Lower lobe of right lung (tissue), 2 donors: Measurements from ENCODE around the gene FHIT. TPM values are rescaled to one million over a fixed set of nuclear protein-coding genes. Genes with fewer than 3 reads are reported as not detected.
"Not testable (repeated sequence)": the region's sequence is repeated elsewhere in the genome, so short reads cannot be mapped to it uniquely, and the experiment has no call there.

ENCODE experiments used
- ATAC-seq, 2 donors: fragments of 200-7000 bp; cut with Tn5 transposase; one replicate each; pipeline ENCODE4 v1.9.1; 2020 to 2022; ENCODE audit warnings: mild to moderate bottlenecking in 2 of 2, moderate library complexity in 2 of 2
- DNase-seq: peaks from one replicate; pipeline ENCODE4 v3.0.0-alpha.2; 2020
- H3K27ac ChIP-seq: fragments of 200-600 bp; one replicate; pipeline ENCODE4 v1.8.0; 2022
- H3K27me3 ChIP-seq: fragments of 200-600 bp; one replicate; pipeline ENCODE4 v1.8.0; 2022; ENCODE audit warnings: low read depth
- H3K36me3 ChIP-seq: fragments of 200-600 bp; one replicate; pipeline ENCODE4 v1.8.0; 2022; ENCODE audit warnings: mild to moderate bottlenecking
- H3K4me1 ChIP-seq: fragments of 200-600 bp; one replicate; pipeline ENCODE4 v1.8.0; 2022
- H3K4me3 ChIP-seq: fragments of 200-600 bp; one replicate; pipeline ENCODE4 v1.8.0; 2022; ENCODE audit warnings: mild to moderate bottlenecking
- H3K9me3 ChIP-seq: fragments of 200-600 bp; one replicate; pipeline ENCODE4 v1.8.0; 2022
- CTCF ChIP-seq: fragments of 200-600 bp; IDR thresholded peaks from one replicate; pipeline ENCODE4 v1.8.0; 2022; ENCODE audit warnings: antibody characterized with exemption, mild to moderate bottlenecking
- intact Hi-C: fragments of 100-400 bp; cut with DNase I; formaldehyde crosslinking; loops from one replicate; pipeline ENCODE4 v1.11.0; 2022
- total RNA-seq: library from RNA; stranded (reverse); fragmentation: NEBNext Ultra II Directional; extraction: Animal tissue kit (Norgen Biotek cat#: 25700); gene quantifications from one replicate; pipeline ENCODE4 v1.2.1, GENCODE V29; 2021
- donor health status: DM: no; HTN: yes; CAD: no; lungs with severe emphysema.

The FHIT gene
- total RNA-seq, 1 donor from 2014 or later: 10.3 TPM

DNA sequence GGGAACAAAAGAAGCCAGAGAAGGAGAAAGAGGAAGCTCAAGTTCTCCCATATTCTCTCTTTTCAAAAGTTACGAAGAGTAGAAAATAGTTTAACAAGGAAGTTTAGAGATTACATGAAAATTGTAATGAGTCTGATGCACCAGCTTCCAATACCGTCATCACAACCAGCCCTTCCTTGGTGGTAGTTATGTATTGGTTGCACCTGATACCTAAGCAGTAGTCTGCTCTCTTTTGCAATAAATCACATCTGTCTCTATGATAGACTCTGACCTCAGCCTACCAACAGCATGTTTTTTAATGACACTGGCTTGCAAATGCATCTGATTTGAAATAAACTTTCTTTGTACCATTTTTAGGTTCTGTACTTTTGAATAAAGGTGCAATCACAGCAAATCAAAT is 575.8 kb downstream of the FHIT start:
- no peak for TF ChIP-seq CTCF
- H3K9me3 ChIP-seq: no peaks in the 10 kb centered on the region
- intact Hi-C loops: no loop called here
- H3K36me3 ChIP-seq: no peaks in the 10 kb centered on the region
- H3K27ac ChIP-seq: no peak overlapping the region
- DNase-seq (no peak), ATAC-seq (no peak)
- no peaks in the 10 kb centered on the region for H3K27me3 ChIP-seq
- no peaks in the 10 kb centered on the region for H3K4me1 ChIP-seq
- no peak overlapping the region for H3K4me3 ChIP-seq

DNA sequence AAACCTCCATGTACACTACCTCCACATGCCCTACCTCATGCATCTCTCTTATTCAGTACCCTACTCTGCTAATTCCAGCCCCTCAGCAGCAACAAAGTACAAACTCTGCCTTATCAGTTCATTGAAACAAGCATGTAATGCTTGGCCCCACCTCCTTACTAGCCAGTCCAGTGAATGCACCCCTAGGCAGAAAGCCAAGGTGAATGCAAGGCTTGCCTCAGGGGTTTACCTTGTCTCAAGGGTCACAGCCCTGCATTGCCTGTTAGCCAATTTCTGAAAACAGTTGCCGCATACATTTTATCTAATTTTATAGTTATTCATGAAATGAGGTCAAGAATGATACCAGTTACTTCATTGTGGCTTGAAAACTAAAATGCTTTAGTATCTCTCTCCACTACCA is 576.4 kb downstream of the FHIT start:
- H3K27me3 ChIP-seq: no peaks in the 10 kb centered on the region
- DNase-seq (no peak), ATAC-seq (no peak)
- intact Hi-C loops: no loop called here
- no peak overlapping the region for H3K27ac ChIP-seq
- TF ChIP-seq CTCF: no peak
- H3K36me3 ChIP-seq: no peaks in the 10 kb centered on the region
- no peak overlapping the region for H3K4me3 ChIP-seq
- H3K4me1 ChIP-seq: no peaks in the 10 kb centered on the region
- H3K9me3 ChIP-seq: no peaks in the 10 kb centered on the region

DNA sequence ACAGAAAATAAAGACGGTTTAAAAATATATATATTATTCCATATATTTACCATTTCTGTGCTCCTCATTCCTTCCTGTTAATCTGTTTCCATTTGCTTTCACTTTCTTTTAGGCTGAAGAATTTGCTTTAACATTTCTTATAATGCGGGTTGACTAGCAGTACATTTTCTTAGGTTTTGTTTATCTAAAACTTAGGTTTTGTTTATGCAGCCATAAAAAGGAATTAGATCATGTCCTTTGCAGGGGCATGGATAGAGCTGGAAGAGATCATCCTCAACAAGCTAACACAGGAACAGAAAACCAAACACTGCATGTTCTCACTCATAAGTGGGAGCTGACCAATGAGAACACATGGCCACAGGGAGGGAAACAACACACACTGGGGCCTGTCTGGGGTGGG is 578.1 kb downstream of the FHIT start:
- Histone ChIP-seq H3K9me3 (no peaks in the 10 kb centered on the region), H3K4me3 (no peak overlapping the region), H3K36me3 (no peaks in the 10 kb centered on the region), H3K27ac (no peak overlapping the region), H3K4me1 (no peaks in the 10 kb centered on the region), H3K27me3 (no peaks in the 10 kb centered on the region)
- DNase-seq: no peak
- no peak for ATAC-seq
- intact Hi-C loops: no loop called here
- no peak for TF ChIP-seq CTCF

DNA sequence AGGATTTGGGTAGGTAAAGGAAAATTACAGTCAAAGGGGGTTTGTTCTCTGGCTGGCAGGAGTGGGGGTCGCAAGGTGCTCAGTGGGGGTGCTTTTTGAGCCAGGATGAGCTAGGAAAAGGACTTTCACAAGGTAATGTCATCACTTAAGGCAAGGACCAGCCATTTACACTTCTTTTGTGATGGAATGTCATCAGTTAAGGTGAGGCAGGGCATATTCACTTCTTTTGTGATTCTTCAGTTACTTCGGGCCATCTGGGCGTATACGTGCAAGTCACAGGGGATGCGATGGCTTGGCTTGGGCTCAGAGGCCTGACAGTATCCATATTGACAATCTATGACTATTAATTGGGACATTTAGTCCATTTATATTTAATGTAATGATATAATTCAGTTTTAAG is 578.9 kb downstream of the FHIT start:
- ATAC-seq, H3K27ac ChIP-seq, H3K4me3 ChIP-seq, H3K27me3 ChIP-seq, H3K36me3 ChIP-seq, DNase-seq, H3K9me3 ChIP-seq, intact Hi-C loops, H3K4me1 ChIP-seq: not testable (repeated sequence)

- TF ChIP-seq CTCF: no peak
- DNase-seq (no peak), ATAC-seq (no peak)
- no peak overlapping the region for H3K4me3 ChIP-seq
- H3K4me1 ChIP-seq: no peaks in the 10 kb centered on the region
- H3K27ac ChIP-seq: no peak overlapping the region
- intact Hi-C loops: no loop called here
- no peaks in the 10 kb centered on the region for H3K27me3 ChIP-seq
- H3K36me3 ChIP-seq: no peaks in the 10 kb centered on the region
- H3K9me3 ChIP-seq: no peaks in the 10 kb centered on the region
These were observed 581.6 kb downstream of the FHIT start for GRCh38 chr3:60669636-60670035.

GRCh38 chr3:60660026-60660425 is 591.2 kb downstream of the FHIT start:
- no peak for DNase-seq
- intact Hi-C loops: no loop called here
- ATAC-seq: no peak

More at GRCh38 chr3:60660026-60660425, 591.2 kb downstream of the FHIT start:
- H3K27ac ChIP-seq: no peak overlapping the region
- no peak overlapping the region for H3K4me3 ChIP-seq
- no peaks in the 10 kb centered on the region for H3K36me3 ChIP-seq
- peaks cover 15% of the 10 kb centered on the region for H3K9me3 ChIP-seq
- H3K4me1 ChIP-seq: no peaks in the 10 kb centered on the region
- no peak for TF ChIP-seq CTCF
- no peaks in the 10 kb centered on the region for H3K27me3 ChIP-seq
